Breast epithelium (tissue), 4 donors: Measurements from ENCODE around the gene WNT1. TPM values are rescaled to one million over a fixed set of nuclear protein-coding genes. Genes with fewer than 3 reads are reported as not detected.

Experiments used
- DNase-seq, 2 donors: peaks; one replicate each; pipeline ENCODE4 v3.0.0-alpha.2; 2019; ENCODE audit warnings: low spot score in 2 of 2
- H3K27ac ChIP-seq, 2 donors: fragments of 200-600 bp; sonication (generic) in 1 of 2; one replicate each; pipeline ENCODE4 v1.5.1; 2016 to 2019; ENCODE audit warnings: mild to moderate bottlenecking in 1 of 2
- H3K27me3 ChIP-seq, 2 donors: fragments of 200-600 bp; sonication (generic) in 1 of 2; one replicate each; pipeline versions ENCODE4 v1.5.1 to v1.6.0; 2017 to 2019; ENCODE audit warnings: control low read depth in 1 of 2, mild to moderate bottlenecking in 1 of 2
- H3K36me3 ChIP-seq: fragments of 200-600 bp; one replicate; pipeline ENCODE4 v1.5.1; 2019
- H3K4me1 ChIP-seq, 2 donors: fragments of 200-600 bp; sonication (generic); one replicate each; pipeline ENCODE4 v1.5.1; 2016 to 2019; ENCODE audit warnings: control low read depth in 1 of 2
- H3K4me3 ChIP-seq, 3 donors: fragments of 200-600 bp; sonication (generic); 1 replicate in 2 of 3; 2 replicates in 1 of 3; pipeline ENCODE4 v1.5.1; 2016 to 2019; ENCODE audit warnings: mild to moderate bottlenecking in 3 of 3, moderate library complexity in 2 of 3
- H3K9me3 ChIP-seq, 2 donors: fragments of 200-600 bp; sonication (generic) in 1 of 2; one replicate each; pipeline ENCODE4 v1.5.1; 2016 to 2019; ENCODE audit warnings: control low read depth in 1 of 2
- POLR2A ChIP-seq: fragments of 450-650 bp; IDR thresholded peaks from one replicate; pipeline ENCODE4 v1.6.1; 2016; ENCODE audit warnings: antibody characterized with exemption, mild to moderate bottlenecking, moderate library complexity
- POLR2AphosphoS5 ChIP-seq, 3 donors: sonication (generic); formaldehyde crosslinking; IDR thresholded peaks; one replicate each; pipeline ENCODE4 v1.6.1; 2017; ENCODE audit warnings: antibody characterized with exemption in 3 of 3
- intact Hi-C: fragments of 100-400 bp; cut with DNase I; formaldehyde crosslinking; loops from one replicate; pipeline ENCODE4 v1.15.1; 2023; ENCODE audit warnings: low total_unique reads
- total RNA-seq, 3 donors: library from RNA; depleted of rRNA; stranded (reverse); fragments of >200 nt; gene quantifications; one replicate each; pipeline ENCODE4 v1.1.0, GENCODE V29; 2016
- TF ChIP-seq, protein P1 (sequence below), 3 donors: fragments of 450-650 bp; IDR thresholded peaks; one replicate each; pipeline ENCODE4 v1.5.1; 2016 to 2017; ENCODE audit warnings: antibody characterized with exemption in 3 of 3, mild to moderate bottlenecking in 3 of 3, moderate library complexity in 3 of 3

WNT1 gene
- total RNA-seq, 3 donors from 2014 or later = not detected

DNA sequence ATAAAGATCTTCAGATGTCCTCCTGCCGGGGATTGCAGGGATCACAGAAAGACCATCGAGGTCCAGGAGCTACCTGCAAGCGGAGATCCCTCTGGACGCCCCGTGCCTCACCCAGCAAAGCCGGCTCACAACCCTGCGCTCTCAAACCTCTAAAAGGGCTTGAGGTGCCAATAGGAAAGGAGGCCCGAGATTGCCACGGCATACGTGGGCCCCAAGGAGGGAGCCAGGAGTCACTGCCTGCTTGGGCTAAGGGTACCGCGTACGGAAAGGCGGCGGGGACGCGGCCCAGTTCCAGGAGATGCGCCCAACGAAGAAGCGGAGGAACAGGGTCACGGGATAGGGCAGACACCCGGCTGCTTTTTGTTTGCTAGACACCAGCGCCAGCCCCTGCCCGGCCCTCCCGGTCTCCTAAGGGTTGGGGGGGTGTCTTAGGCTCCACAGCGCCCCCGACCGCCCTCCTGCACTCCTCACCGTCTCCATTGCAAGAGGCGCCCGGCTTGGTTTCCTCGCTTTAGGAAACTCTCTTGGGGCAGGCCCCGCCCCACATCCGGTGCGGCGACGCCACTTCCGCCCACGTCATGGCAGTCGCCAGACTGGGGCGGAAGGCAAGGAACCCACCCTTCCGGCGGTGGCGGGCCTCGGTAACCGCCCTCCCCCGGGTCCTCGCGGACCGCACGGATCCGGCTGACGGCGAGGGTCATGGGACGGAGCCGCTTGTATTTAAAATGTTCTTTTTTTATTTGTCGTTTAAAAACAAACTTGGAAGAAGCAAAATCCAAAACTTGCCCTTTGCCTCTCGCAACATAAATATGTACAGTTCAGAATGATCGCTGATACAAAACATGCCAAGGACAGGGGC lies 40.4 kb downstream of the WNT1 start, which contains the start of gene PRKAG1:
TSS of gene PRKAG1 (minus strand) at position 516 of the 859 bp plus-strand sequence. CDS start at position 480, 36 bp downstream.
- intact Hi-C loops = no loop called here
- Histone ChIP-seq H3K9me3 (no peaks in the 10 kb centered on the region), H3K27me3 (no peaks in the 10 kb centered on the region), H3K4me3 (peak within 1 kb of the TSS; percentile 68 to 98 (median 91)), H3K36me3 (no peaks in the 10 kb centered on the region), H3K4me1 (peaks cover 8 to 15% of the 10 kb centered on the region in 2 donors), H3K27ac (peak within 1 kb of the TSS; percentile 94 to 97)
- TF ChIP-seq, protein P1, sequence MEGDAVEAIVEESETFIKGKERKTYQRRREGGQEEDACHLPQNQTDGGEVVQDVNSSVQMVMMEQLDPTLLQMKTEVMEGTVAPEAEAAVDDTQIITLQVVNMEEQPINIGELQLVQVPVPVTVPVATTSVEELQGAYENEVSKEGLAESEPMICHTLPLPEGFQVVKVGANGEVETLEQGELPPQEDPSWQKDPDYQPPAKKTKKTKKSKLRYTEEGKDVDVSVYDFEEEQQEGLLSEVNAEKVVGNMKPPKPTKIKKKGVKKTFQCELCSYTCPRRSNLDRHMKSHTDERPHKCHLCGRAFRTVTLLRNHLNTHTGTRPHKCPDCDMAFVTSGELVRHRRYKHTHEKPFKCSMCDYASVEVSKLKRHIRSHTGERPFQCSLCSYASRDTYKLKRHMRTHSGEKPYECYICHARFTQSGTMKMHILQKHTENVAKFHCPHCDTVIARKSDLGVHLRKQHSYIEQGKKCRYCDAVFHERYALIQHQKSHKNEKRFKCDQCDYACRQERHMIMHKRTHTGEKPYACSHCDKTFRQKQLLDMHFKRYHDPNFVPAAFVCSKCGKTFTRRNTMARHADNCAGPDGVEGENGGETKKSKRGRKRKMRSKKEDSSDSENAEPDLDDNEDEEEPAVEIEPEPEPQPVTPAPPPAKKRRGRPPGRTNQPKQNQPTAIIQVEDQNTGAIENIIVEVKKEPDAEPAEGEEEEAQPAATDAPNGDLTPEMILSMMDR (IDR thresholded peaks at IDR 0.05) = peak; percentile 13 to 33 (median 30)
- TF ChIP-seq POLR2A (peak; percentile 66), POLR2AphosphoS5 (IDR thresholded peaks at IDR 0.05) (peak; percentile 91 to 96 (median 93))
- DNase-seq = peak; percentile 94 to 96

DNA sequence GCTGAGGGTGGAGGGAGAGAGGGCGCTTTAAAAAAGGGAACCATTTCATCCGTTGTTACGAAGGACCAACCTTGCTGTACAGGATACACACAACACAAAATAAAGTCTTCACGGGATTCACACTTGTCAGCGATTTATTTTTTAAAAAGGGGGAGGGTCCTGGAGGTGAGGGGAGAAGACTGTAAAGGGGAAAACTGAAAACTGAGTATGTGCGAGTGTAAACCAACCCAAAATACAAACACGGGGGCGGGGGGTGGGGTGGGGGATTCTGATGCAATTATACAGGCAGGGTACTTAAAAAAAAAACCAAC lies 41.0 kb downstream of the WNT1 start:
- intact Hi-C loops = no loop called here
- H3K36me3 ChIP-seq = no peaks in the 10 kb centered on the region
- H3K27me3 ChIP-seq = no peaks in the 10 kb centered on the region

DNA sequence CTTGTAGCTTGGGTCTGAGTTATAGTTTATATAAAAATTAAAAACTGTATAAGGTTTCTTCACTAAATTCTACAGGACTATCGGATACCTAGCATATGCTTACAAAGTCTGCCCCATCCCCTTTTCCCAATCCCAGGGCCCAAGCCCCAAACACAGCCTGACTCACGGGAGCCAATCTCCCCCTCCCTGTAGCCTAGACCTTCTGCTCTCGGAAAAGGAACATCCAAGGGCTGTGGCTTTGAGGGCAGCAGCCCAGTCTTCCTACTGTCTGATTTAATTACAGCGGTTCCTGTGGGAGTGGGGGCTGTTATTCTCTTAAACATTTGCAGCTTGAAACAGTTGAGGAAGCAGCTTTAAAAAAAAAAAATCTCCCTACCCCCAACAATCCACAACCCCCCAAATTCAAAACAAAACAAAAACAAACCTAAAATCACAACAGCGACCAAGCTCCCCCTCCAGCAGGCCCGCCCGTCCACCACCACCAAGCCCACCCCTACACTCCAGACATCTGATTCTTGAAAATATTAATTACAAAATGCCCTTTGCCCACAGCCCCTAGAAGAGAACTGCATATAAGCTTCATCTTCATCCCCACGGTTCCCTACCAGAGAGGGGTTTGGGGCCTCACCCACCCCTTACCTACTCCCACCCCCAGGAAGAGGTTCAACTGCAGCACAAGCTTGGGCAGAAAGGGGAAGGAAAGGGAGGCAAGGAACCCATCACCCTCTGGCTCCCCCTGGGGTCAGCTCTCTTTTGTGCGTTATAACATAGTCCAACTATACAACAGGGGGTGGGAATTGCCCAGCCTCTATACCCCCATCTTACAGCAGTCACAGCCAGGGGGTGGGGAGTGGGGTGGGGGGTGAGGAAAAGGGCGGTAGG lies 41.6 kb downstream of the WNT1 start:
- intact Hi-C loops = no loop called here
- H3K4me1 ChIP-seq = peaks cover 8 to 15% of the 10 kb centered on the region in 2 donors

More for the DNA sequence above, 41.0 kb downstream of the WNT1 start:
- no peak for DNase-seq
- TF ChIP-seq, protein P1 (IDR thresholded peaks at IDR 0.05) = no peak
- no peak for TF ChIP-seq POLR2A
- TF ChIP-seq POLR2AphosphoS5 (IDR thresholded peaks at IDR 0.05) = no peak
- Histone ChIP-seq H3K4me3 (peak overlapping the region; percentile 68 to 98 (median 91)), H3K4me1 (peaks cover 8 to 15% of the 10 kb centered on the region in 2 donors), H3K27ac (peak overlapping the region; percentile 94 to 97), H3K9me3 (no peaks in the 10 kb centered on the region)

DNA sequence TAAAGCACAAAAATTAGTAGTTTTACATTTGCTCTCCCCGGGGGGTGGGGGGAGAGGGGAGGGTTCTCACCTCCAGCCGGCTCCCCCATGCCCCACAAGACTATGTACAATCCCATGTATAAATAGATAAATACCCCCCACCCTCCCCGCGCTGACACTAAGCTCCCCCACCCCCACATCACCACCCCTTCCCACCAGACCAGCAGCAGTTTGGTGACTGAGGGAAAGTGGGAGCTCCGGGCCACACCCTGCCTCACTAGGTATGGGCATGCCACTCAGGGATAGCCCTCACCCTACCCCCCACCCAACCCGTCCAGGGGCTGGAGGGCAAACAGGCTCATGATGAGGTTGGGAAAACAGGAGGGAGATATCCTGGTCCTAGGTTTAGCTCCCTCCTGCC lies 42.3 kb downstream of the WNT1 start:
- H3K9me3 ChIP-seq = no peaks in the 10 kb centered on the region
- DNase-seq = no peak
- TF ChIP-seq POLR2A (no peak), POLR2AphosphoS5 (IDR thresholded peaks at IDR 0.05) (no peak)
- TF ChIP-seq, protein P1 (IDR thresholded peaks at IDR 0.05) = no peak
- no peak overlapping the region for H3K4me3 ChIP-seq
- H3K27me3 ChIP-seq = no peaks in the 10 kb centered on the region
- peaks cover 8 to 15% of the 10 kb centered on the region in 2 donors for H3K4me1 ChIP-seq
- no peaks in the 10 kb centered on the region for H3K36me3 ChIP-seq
- intact Hi-C loops = no loop called here
- H3K27ac ChIP-seq = peak overlapping the region in 1 of 2 donors; percentile 94

More for the DNA sequence above, 41.6 kb downstream of the WNT1 start:
- peak overlapping the region; percentile 68 to 98 (median 91) for H3K4me3 ChIP-seq
- H3K27ac ChIP-seq = peak overlapping the region; percentile 94 to 97
- H3K27me3 ChIP-seq = no peaks in the 10 kb centered on the region
- no peak for DNase-seq
- H3K36me3 ChIP-seq = no peaks in the 10 kb centered on the region
- no peaks in the 10 kb centered on the region for H3K9me3 ChIP-seq
- TF ChIP-seq POLR2AphosphoS5 (IDR thresholded peaks at IDR 0.05) (no peak), POLR2A (no peak)
- TF ChIP-seq, protein P1 (IDR thresholded peaks at IDR 0.05) = no peak
